GM23248 (cell line): ENCODE results near the gene OR52E6. TPM values are rescaled to one million over a fixed set of nuclear protein-coding genes. Genes with fewer than 3 reads are reported as not detected.

Experiments
- DNase-seq: peaks from one replicate; pipeline ENCODE4 v3.0.0-alpha.2; 2015
- H2AFZ ChIP-seq: fragments of 200-600 bp; sonication (generic); 2 replicates; pipeline ENCODE4 v1.6.1; 2016; ENCODE audit warnings: antibody characterized with exemption
- H3F3A ChIP-seq: fragments of 200-600 bp; sonication (generic); 2 replicates; pipeline ENCODE4 v1.6.1; 2016; ENCODE audit warnings: mild to moderate bottlenecking, antibody characterized with exemption, mixed run types; ENCODE audit not compliant: insufficient read depth
- H3K27ac ChIP-seq: fragments of 200-600 bp; sonication (generic); 2 replicates; pipeline ENCODE4 v1.5.1; 2016; ENCODE audit warnings: mild to moderate bottlenecking
- H3K27me3 ChIP-seq: fragments of 200-600 bp; sonication (generic); replicated peaks from 2 replicates; pipeline ENCODE4 v1.6.1; 2016; ENCODE audit warnings: mild to moderate bottlenecking; ENCODE audit not compliant: insufficient read depth
- H3K36me3 ChIP-seq: fragments of 200-600 bp; sonication (generic); 2 replicates; pipeline ENCODE4 v1.6.1; 2016; ENCODE audit warnings: low read depth, mild to moderate bottlenecking
- H3K4me1 ChIP-seq: fragments of 200-600 bp; sonication (generic); 2 replicates; pipeline ENCODE4 v1.6.1; 2016; ENCODE audit warnings: mild to moderate bottlenecking; ENCODE audit not compliant: insufficient read depth
- H3K4me2 ChIP-seq: fragments of 200-600 bp; sonication (generic); one replicate; pipeline ENCODE4 v1.6.1; 2016; ENCODE audit warnings: mild to moderate bottlenecking; ENCODE audit not compliant: unreplicated experiment
- H3K4me3 ChIP-seq: fragments of 200-600 bp; sonication (generic); 2 replicates; pipeline ENCODE4 v1.5.1; 2016; ENCODE audit warnings: mild to moderate bottlenecking
- H3K79me2 ChIP-seq: fragments of 200-600 bp; sonication (generic); 2 replicates; pipeline ENCODE4 v1.6.1; 2016; ENCODE audit warnings: mild to moderate bottlenecking; ENCODE audit not compliant: insufficient read depth
- H3K9ac ChIP-seq: fragments of 200-600 bp; sonication (generic); 2 replicates; pipeline ENCODE4 v1.6.1; 2016; ENCODE audit warnings: mild to moderate bottlenecking
- H3K9me2 ChIP-seq: fragments of 200-600 bp; sonication (generic); 2 replicates; pipeline ENCODE4 v1.6.1; 2016; ENCODE audit warnings: mixed run types, mild to moderate bottlenecking, moderate library complexity; ENCODE audit not compliant: insufficient read depth
- H3K9me3 ChIP-seq: fragments of 200-600 bp; sonication (generic); one replicate; pipeline ENCODE4 v1.6.1; 2017; ENCODE audit warnings: low read depth
- H4K20me1 ChIP-seq: fragments of 200-600 bp; sonication (generic); 2 replicates; pipeline ENCODE4 v1.6.0; 2016; ENCODE audit not compliant: insufficient read depth
- EZH2 ChIP-seq: fragments of 200-600 bp; sonication (generic); IDR thresholded peaks from 2 replicates; pipeline ENCODE4 v1.6.1; 2018; ENCODE audit warnings: antibody characterized with exemption, mild to moderate bottlenecking; ENCODE audit not compliant: insufficient read depth, poor library complexity, severe bottlenecking
- EZH2phosphoT487 ChIP-seq: fragments of 200-600 bp; sonication (generic); IDR thresholded peaks from 2 replicates; pipeline ENCODE4 v1.6.1; 2018; ENCODE audit warnings: antibody characterized with exemption, moderate library complexity, mild to moderate bottlenecking, low read depth; ENCODE audit not compliant: insufficient read depth
- WGBS, 2 experiments: methylation state at CpG; one replicate each; pipeline ENCODE4 v1.1.6; 2015 to 2017; ENCODE audit warnings: low lambda C conversion rate in 2 of 2, low coverage in 1 of 2; ENCODE audit errors: missing lambda C conversion rate in 2 of 2; 5-methylcytosine and 5-hydroxymethylcytosine counted together
- in situ Hi-C: fragments of 300-500 bp; cut with MboI; formaldehyde crosslinking; loops from 2 replicates; pipeline ENCODE4 v1.15.0; 2020
- polyA plus RNA-seq: library from polyadenylated mRNA; unstranded; fragments of >200 nt; fragmentation: Nextera tagmentation; extraction: Ambion mirVana; gene quantifications from 2 replicates; pipeline ENCODE4 v1.2.1, GENCODE V29; 2016
- total RNA-seq: library from RNA; depleted of rRNA; stranded (reverse); fragments of >200 nt; shearing (Covaris generic); gene quantifications from 2 replicates; pipeline ENCODE4 v1.2.3, GENCODE V29; 2014

The OR52E6 gene
- total and polyA plus RNA-seq, 2 experiments from 2014 or later = not detected

DNA sequence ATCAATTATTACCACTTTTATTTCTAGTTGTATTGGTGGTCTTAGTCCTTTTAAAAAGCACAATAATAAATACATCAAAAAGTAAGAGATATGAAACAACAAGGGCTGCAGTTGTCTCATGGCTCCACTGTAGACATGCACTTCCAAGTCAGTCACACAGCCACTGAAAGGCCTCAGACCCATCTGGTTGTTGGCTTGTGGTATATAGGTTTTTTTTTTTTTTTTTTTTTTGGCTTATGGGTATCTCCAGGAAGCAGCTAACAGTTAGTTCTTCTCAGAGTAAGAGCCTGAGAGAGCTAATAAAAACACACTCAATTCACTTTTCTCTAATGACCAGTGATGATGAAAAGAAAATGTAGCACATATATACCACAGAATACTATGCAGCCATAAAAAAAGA, 6.0 kb upstream of the OR52E6 start:
- Histone ChIP-seq H3K9ac (no peak overlapping the region), H3K27me3 (no peaks in the 10 kb centered on the region), H3K4me1 (no peaks in the 10 kb centered on the region), H3K79me2 (no peaks in the 10 kb centered on the region), H4K20me1 (no peaks in the 10 kb centered on the region), H3K27ac (no peak overlapping the region), H3K4me3 (no peak overlapping the region), H3K9me3 (no peaks in the 10 kb centered on the region), H3K9me2 (no peaks in the 10 kb centered on the region), H3K36me3 (no peaks in the 10 kb centered on the region), H2AFZ (no peak overlapping the region), H3K4me2 (no peak overlapping the region), H3F3A (no peaks in the 10 kb centered on the region)
- in situ Hi-C loops = no loop called here
- no peak for TF ChIP-seq EZH2
- TF ChIP-seq EZH2phosphoT487 = no peak
- DNase-seq = no peak

DNA sequence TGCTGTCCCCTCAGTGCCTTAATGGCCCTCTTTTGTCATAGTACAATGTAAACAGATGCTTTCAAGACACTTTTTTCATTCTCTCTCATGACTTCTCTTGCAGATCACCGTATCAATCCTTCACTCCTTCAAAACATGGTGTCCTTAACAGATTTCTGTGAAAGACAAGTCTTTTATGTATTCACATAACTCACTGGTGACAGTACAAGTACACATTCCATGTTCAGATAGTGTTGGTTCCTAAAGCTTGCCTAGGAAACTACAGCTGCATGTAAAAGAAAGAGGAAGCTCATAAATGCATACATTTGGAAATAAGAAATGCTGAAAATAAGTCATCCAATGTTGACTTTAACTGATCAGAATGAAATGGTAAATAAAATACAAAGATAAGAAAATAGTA, 5.0 kb upstream of the OR52E6 start:
- in situ Hi-C loops = no loop called here

DNA sequence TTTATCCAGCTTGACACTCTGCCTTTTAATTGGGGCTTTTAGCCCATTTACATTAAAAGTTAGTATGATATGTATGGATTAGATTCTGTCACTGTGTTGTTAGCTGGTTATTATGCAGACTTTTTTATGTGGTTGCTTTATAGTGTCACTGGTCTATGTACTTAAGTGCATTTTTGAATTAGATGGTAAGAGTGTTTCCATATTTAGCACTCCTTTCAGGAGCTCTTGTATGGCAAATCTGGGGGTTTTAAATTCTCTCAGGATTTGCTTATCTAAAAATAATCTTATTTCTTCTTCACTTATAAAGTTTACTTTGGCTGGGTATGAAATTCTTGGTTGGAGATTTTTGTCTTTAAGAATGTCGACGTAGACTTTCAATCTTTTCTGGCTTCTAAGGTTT, 4.0 kb downstream of the OR52E6 start:
- Histone ChIP-seq H3K9me3 (no peaks in the 10 kb centered on the region), H3K9me2 (no peaks in the 10 kb centered on the region), H3F3A (no peaks in the 10 kb centered on the region), H3K4me3 (no peak overlapping the region), H3K27me3 (no peaks in the 10 kb centered on the region), H3K27ac (no peak overlapping the region), H3K79me2 (no peaks in the 10 kb centered on the region), H2AFZ (no peak overlapping the region), H4K20me1 (no peaks in the 10 kb centered on the region), H3K4me1 (no peaks in the 10 kb centered on the region), H3K9ac (no peak overlapping the region), H3K4me2 (no peak overlapping the region), H3K36me3 (no peaks in the 10 kb centered on the region)
- WGBS, 2 experiments = 25 to 30% methylated on average over 2 of the region's 2 CpGs
- TF ChIP-seq EZH2phosphoT487 (no peak), EZH2 (no peak)
- in situ Hi-C loops = no loop called here
- DNase-seq = no peak

More for the DNA sequence above, 5.0 kb upstream of the OR52E6 start:
- Histone ChIP-seq H3K4me2 (no peak overlapping the region), H3K79me2 (no peaks in the 10 kb centered on the region), H3K4me1 (no peaks in the 10 kb centered on the region), H3F3A (no peaks in the 10 kb centered on the region), H3K4me3 (no peak overlapping the region), H3K9ac (no peak overlapping the region), H3K27me3 (no peaks in the 10 kb centered on the region), H3K9me2 (no peaks in the 10 kb centered on the region), H3K27ac (no peak overlapping the region), H3K9me3 (no peaks in the 10 kb centered on the region), H2AFZ (no peak overlapping the region), H3K36me3 (no peaks in the 10 kb centered on the region), H4K20me1 (no peaks in the 10 kb centered on the region)
- DNase-seq = no peak
- 11 to 12% methylated on average over 1 of the region's 1 CpG for WGBS, 2 experiments
- TF ChIP-seq EZH2phosphoT487 (no peak), EZH2 (no peak)

DNA sequence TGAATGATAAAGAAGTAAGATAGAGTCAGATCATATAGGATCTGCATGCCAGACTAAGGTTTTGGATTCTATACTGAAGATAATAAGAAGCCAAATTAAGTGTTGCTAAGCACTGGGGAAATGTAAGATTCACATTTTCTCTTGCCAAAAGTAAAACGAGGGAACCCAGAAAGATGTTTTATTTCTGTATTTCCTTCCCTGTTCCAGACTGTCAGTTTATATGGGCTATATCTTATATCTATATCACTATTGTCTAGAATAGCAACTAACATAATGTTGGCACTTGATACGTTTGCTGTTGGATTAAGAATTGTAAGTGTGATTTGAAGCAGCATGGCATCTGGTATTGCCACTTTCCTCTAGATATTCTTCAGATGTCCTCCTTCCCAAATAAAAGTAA, 8.3 kb downstream of the OR52E6 start:
- H3K27ac ChIP-seq = no peak overlapping the region
- H3F3A ChIP-seq = no peaks in the 10 kb centered on the region
- no peaks in the 10 kb centered on the region for H3K36me3 ChIP-seq
- H4K20me1 ChIP-seq = no peaks in the 10 kb centered on the region
- no peak overlapping the region for H3K4me3 ChIP-seq
- H3K9ac ChIP-seq = no peak overlapping the region
- no peaks in the 10 kb centered on the region for H3K27me3 ChIP-seq
- H3K9me2 ChIP-seq = no peaks in the 10 kb centered on the region
- in situ Hi-C loops = no loop called here
- H3K79me2 ChIP-seq = no peaks in the 10 kb centered on the region
- WGBS, 2 experiments = 11 to 20% methylated on average over 2 of the region's 2 CpGs
- H3K4me2 ChIP-seq = no peak overlapping the region
- DNase-seq = no peak
- TF ChIP-seq EZH2 (no peak), EZH2phosphoT487 (no peak)
- H2AFZ ChIP-seq = no peak overlapping the region
- H3K4me1 ChIP-seq = no peaks in the 10 kb centered on the region
- H3K9me3 ChIP-seq = no peaks in the 10 kb centered on the region

DNA sequence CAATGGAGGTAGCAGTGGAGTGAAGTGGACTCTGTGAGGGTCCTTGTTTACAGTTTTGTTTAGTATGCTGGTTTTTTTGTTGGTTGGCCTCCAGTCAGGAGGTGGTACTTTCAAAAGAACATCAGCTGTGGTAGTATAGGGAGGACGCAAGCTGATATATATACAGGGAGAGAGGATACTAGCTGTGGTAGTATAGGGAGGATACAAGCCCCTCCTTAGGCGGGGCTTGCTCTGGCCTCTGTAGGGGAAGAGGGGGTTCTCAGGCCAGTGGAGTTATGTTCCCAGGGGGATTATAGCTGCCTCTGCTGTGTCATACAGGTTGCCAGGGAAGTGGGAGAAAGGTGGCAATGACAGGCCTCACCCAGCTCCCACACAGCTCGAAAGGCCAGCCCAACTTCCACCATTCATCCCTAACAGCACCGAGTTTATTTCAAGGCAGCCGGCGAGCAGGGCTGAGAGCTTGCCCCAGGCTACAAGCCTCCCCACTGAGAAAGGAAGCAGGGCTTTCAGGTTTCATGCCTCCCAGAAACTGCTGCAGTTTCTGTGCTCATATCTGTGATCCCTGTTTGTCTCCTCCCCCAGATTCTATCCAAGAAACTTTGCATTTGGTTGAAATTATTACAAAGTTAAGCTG, 10.4 kb downstream of the OR52E6 start:
- no peaks in the 10 kb centered on the region for H3K9me2 ChIP-seq
- H3K4me3 ChIP-seq = no peak overlapping the region
- no peak for TF ChIP-seq EZH2phosphoT487
- TF ChIP-seq EZH2 = no peak
- in situ Hi-C loops = no loop called here
- no peaks in the 10 kb centered on the region for H3K27me3 ChIP-seq
- H3K79me2 ChIP-seq = no peaks in the 10 kb centered on the region
- H3K4me2 ChIP-seq = no peak overlapping the region
- no peak overlapping the region for H2AFZ ChIP-seq
- no peaks in the 10 kb centered on the region for H4K20me1 ChIP-seq
- H3F3A ChIP-seq = no peaks in the 10 kb centered on the region
- no peak overlapping the region for H3K27ac ChIP-seq
- WGBS, 2 experiments = 36 to 47% methylated on average over 6 of the region's 6 CpGs
- H3K9ac ChIP-seq = no peak overlapping the region
- DNase-seq = no peak
- no peaks in the 10 kb centered on the region for H3K4me1 ChIP-seq
- H3K36me3 ChIP-seq = no peaks in the 10 kb centered on the region
- no peaks in the 10 kb centered on the region for H3K9me3 ChIP-seq
